Activated T-helper 2 cell treated with anti-CD3 and anti-CD28 coated beads, Interferon-gamma antibody, Interleukin-2, Interleukin-4, amounts not matched to agents 10 μg/mL and 5 μg/mL and 100 μg/mL, durations not matched to agents 14 hours and 24 hours and 36 hours (primary cell): ENCODE measurements around the gene ARMC5. TPM values are rescaled to one million over a fixed set of nuclear protein-coding genes. Genes with fewer than 3 reads are reported as not detected.
"Not testable (repeated sequence)": the region's sequence is repeated elsewhere in the genome, so short reads cannot be mapped to it uniquely, and the experiment has no call there.

Experiments used
- DNase-seq: peaks from one replicate; pipeline ENCODE4 v3.0.0; 2021; ENCODE audit warnings: low spot score
- H3K27ac Mint-ChIP-seq: one replicate; pipeline ENCODE4 v1.8.0; 2021; ENCODE audit warnings: mixed read lengths
- H3K27me3 Mint-ChIP-seq: one replicate; pipeline ENCODE4 v1.8.0; 2021; ENCODE audit warnings: low read depth, mixed read lengths
- H3K36me3 Mint-ChIP-seq: one replicate; pipeline ENCODE4 v1.8.0; 2021; ENCODE audit warnings: low read depth, mixed read lengths
- H3K4me1 Mint-ChIP-seq: one replicate; pipeline ENCODE4 v1.8.0; 2021; ENCODE audit warnings: low read depth, mixed read lengths
- H3K4me3 Mint-ChIP-seq: one replicate; pipeline ENCODE4 v1.8.0; 2021; ENCODE audit warnings: low read depth, mild to moderate bottlenecking, moderate library complexity, mixed read lengths
- H3K9me3 Mint-ChIP-seq: one replicate; pipeline ENCODE4 v1.8.0; 2021; ENCODE audit warnings: mixed read lengths
- intact Hi-C: fragments of 100-400 bp; cut with micrococcal nuclease; formaldehyde crosslinking; loops from one replicate; pipeline ENCODE4 v1.15.1; 2023
- total RNA-seq: library from RNA; stranded (reverse); gene quantifications from 2 replicates; pipeline ENCODE4 v1.2.3, GENCODE V29; 2022

The ARMC5 gene
- total RNA-seq, 1 donor from 2014 or later: 10.5 TPM

GRCh38 chr16:31439023-31439422, 20.3 kb upstream of the ARMC5 start:
- H3K36me3 Mint-ChIP-seq, intact Hi-C loops, H3K27ac Mint-ChIP-seq, H3K9me3 Mint-ChIP-seq, DNase-seq, H3K4me3 Mint-ChIP-seq, H3K27me3 Mint-ChIP-seq: not testable (repeated sequence)
- peaks cover 23% of the 10 kb centered on the region for H3K4me1 Mint-ChIP-seq

- no peak overlapping the region for H3K27ac Mint-ChIP-seq
- no peaks in the 10 kb centered on the region for H3K9me3 Mint-ChIP-seq
- no peak overlapping the region for H3K4me3 Mint-ChIP-seq
- no peak for DNase-seq
- peaks cover 23% of the 10 kb centered on the region for H3K4me1 Mint-ChIP-seq
- no peaks in the 10 kb centered on the region for H3K36me3 Mint-ChIP-seq
- no peaks in the 10 kb centered on the region for H3K27me3 Mint-ChIP-seq
- intact Hi-C loops: no loop called here
Observed at GRCh38 chr16:31439519-31439918, 19.8 kb upstream of the ARMC5 start.

- Mint-ChIP-seq H3K4me1 (peaks cover 25% of the 10 kb centered on the region), H3K27ac (no peak overlapping the region), H3K27me3 (no peaks in the 10 kb centered on the region), H3K36me3 (no peaks in the 10 kb centered on the region), H3K9me3 (no peaks in the 10 kb centered on the region), H3K4me3 (no peak overlapping the region)
- DNase-seq: no peak
- intact Hi-C loops: no loop called here
Observed at GRCh38 chr16:31440516-31441184, 18.7 kb upstream of the ARMC5 start.

GRCh38 chr16:31441956-31442355, 17.3 kb upstream of the ARMC5 start:
- Mint-ChIP-seq H3K9me3 (no peaks in the 10 kb centered on the region), H3K4me3 (peak overlapping the region; percentile 72), H3K36me3 (peaks cover 5% of the 10 kb centered on the region), H3K4me1 (peaks cover 29% of the 10 kb centered on the region), H3K27ac (peak overlapping the region; percentile 42), H3K27me3 (no peaks in the 10 kb centered on the region)
- intact Hi-C loops: loop anchor here (2.0 kb wide), 2 partner anchors 21 to 55 kb away; no protein-coding TSS in a partner anchor
- DNase-seq: no peak

- H3K27ac Mint-ChIP-seq, H3K4me3 Mint-ChIP-seq, H3K36me3 Mint-ChIP-seq, DNase-seq, H3K27me3 Mint-ChIP-seq, H3K9me3 Mint-ChIP-seq, intact Hi-C loops: not testable (repeated sequence)
- peaks cover 12% of the 10 kb centered on the region for H3K4me1 Mint-ChIP-seq
Observed at GRCh38 chr16:31445931-31446330, 13.4 kb upstream of the ARMC5 start.

- no peak overlapping the region for H3K27ac Mint-ChIP-seq
- DNase-seq: no peak
- peaks cover 19% of the 10 kb centered on the region for H3K36me3 Mint-ChIP-seq
- no peak overlapping the region for H3K4me3 Mint-ChIP-seq
- H3K9me3 Mint-ChIP-seq: no peaks in the 10 kb centered on the region
- H3K27me3 Mint-ChIP-seq: no peaks in the 10 kb centered on the region
- peaks cover 19% of the 10 kb centered on the region for H3K4me1 Mint-ChIP-seq
- intact Hi-C loops: loop anchor here (10.0 kb wide), 1 partner anchor 266 kb away; the partner anchor contains the start of gene FUS
Observed at GRCh38 chr16:31451201-31451600, 8.1 kb upstream of the ARMC5 start.

- Mint-ChIP-seq H3K4me3 (no peak overlapping the region), H3K4me1 (peaks cover 23% of the 10 kb centered on the region), H3K27me3 (no peaks in the 10 kb centered on the region), H3K9me3 (no peaks in the 10 kb centered on the region), H3K36me3 (peaks cover 22% of the 10 kb centered on the region), H3K27ac (no peak overlapping the region)
- DNase-seq: no peak
- intact Hi-C loops: loop anchor here (10.0 kb wide), 1 partner anchor 267 kb away; the partner anchor contains the start of gene FUS
Observed at GRCh38 chr16:31451681-31452351, 7.5 kb upstream of the ARMC5 start.

- Mint-ChIP-seq H3K9me3 (no peaks in the 10 kb centered on the region), H3K36me3 (peaks cover 29% of the 10 kb centered on the region)
Observed at GRCh38 chr16:31452631-31453106, 6.6 kb upstream of the ARMC5 start.

GRCh38 chr16:31453255-31454204, 5.8 kb upstream of the ARMC5 start:
- intact Hi-C loops: loop anchor here (10.0 kb wide), 1 partner anchor 269 kb away; the partner anchor contains the start of gene FUS
- H3K9me3 Mint-ChIP-seq: no peaks in the 10 kb centered on the region
- H3K4me3 Mint-ChIP-seq: no peak overlapping the region
- H3K36me3 Mint-ChIP-seq: peaks cover 34% of the 10 kb centered on the region
- no peak for DNase-seq
- peaks cover 32% of the 10 kb centered on the region for H3K4me1 Mint-ChIP-seq
- peak overlapping the region; percentile 18 for H3K27ac Mint-ChIP-seq
- H3K27me3 Mint-ChIP-seq: no peaks in the 10 kb centered on the region

More at GRCh38 chr16:31452631-31453106, 6.6 kb upstream of the ARMC5 start:
- H3K4me1 Mint-ChIP-seq: peaks cover 27% of the 10 kb centered on the region
- H3K4me3 Mint-ChIP-seq: no peak overlapping the region
- no peaks in the 10 kb centered on the region for H3K27me3 Mint-ChIP-seq
- H3K27ac Mint-ChIP-seq: no peak overlapping the region
- intact Hi-C loops: loop anchor here (10.0 kb wide), 1 partner anchor 268 kb away; the partner anchor contains the start of gene FUS
- DNase-seq: no peak

- no peaks in the 10 kb centered on the region for H3K9me3 Mint-ChIP-seq
- H3K27me3 Mint-ChIP-seq: no peaks in the 10 kb centered on the region
- H3K4me3 Mint-ChIP-seq: peak overlapping the region; percentile 38
- peaks cover 39% of the 10 kb centered on the region for H3K4me1 Mint-ChIP-seq
- intact Hi-C loops: loop anchor here (5.0 to 10.0 kb wide), 2 partner anchors 271 to 348 kb away; partner anchors contain the start of genes BCKDK and FUS
- peaks cover 34% of the 10 kb centered on the region for H3K36me3 Mint-ChIP-seq
- H3K27ac Mint-ChIP-seq: peak overlapping the region; percentile 5
- no peak for DNase-seq
Observed at GRCh38 chr16:31455601-31456314, 3.5 kb upstream of the ARMC5 start.

GRCh38 chr16:31456988-31457360, 2.3 kb upstream of the ARMC5 start:
- peaks cover 35% of the 10 kb centered on the region for H3K4me1 Mint-ChIP-seq
- H3K27me3 Mint-ChIP-seq: no peaks in the 10 kb centered on the region
- no peak for DNase-seq
- peaks cover 31% of the 10 kb centered on the region for H3K36me3 Mint-ChIP-seq
- intact Hi-C loops: loop anchor here (5.0 to 10.0 kb wide), 2 partner anchors 272 to 350 kb away; partner anchors contain the start of genes BCKDK and FUS
- no peak overlapping the region for H3K27ac Mint-ChIP-seq
- H3K4me3 Mint-ChIP-seq: peak overlapping the region; percentile 89
- H3K9me3 Mint-ChIP-seq: no peaks in the 10 kb centered on the region
